ENCODE data around the gene PLXNA4.

Gene PLXNA4

DNA sequence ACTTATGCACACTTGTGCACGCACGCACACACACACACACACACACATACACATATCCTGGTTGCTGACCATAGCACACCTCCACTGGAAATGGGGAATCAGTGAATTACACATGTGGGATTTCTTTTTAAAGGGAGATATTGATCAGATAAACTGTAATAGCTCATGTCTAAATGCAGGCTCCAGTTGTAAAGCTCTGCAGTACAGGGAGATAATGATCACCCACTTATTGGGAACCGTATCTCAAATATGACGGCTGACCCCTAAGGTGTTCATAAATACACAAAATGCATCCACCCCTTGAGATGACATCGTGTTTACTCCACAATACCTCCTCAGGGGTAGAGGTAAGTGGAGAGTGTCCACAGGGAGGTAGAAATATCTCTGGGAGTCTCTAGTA, 79.2 kb downstream of the PLXNA4 start:
- TF ChIP-seq TAF1 (IDR thresholded peaks at IDR 0.05; ENCODE audit: borderline replicate concordance, low read depth, low read length) (no peak), POLR2AphosphoS5 (IDR thresholded peaks at IDR 0.05; ENCODE audit: low read depth, low read length) (no peak), POLR2A (IDR thresholded peaks at IDR 0.05; ENCODE audit: low read depth, low read length) (no peak)
- no peak for FAIRE-seq

DNA sequence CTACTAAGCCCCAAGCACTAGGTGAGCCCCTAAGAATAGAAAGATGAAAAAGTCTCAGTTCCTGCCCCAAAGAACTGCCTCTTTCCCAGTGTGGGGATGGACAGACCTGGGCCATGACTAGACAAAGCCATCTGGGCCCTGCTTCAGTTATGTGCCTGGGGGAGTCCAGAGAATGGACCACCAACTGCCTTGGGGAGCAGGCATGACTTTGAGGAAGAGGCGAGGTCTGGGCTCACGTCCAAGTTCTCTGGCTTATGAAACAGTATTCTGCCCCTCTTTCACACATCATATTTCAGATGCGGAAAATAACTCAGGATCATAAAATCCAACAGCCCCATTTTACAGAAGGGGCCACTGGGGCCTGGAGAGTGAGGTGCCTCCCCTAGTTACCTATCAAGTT, 80.3 kb downstream of the PLXNA4 start:
- TF ChIP-seq TAF1 (IDR thresholded peaks at IDR 0.05; ENCODE audit: borderline replicate concordance, low read depth, low read length) (no peak), POLR2AphosphoS5 (IDR thresholded peaks at IDR 0.05; ENCODE audit: low read depth, low read length) (no peak), POLR2A (IDR thresholded peaks at IDR 0.05; ENCODE audit: low read depth, low read length) (no peak)
- FAIRE-seq = no peak
- no peak for DNase-seq (ENCODE audit: insufficient read length)

More for the DNA sequence above, 79.2 kb downstream of the PLXNA4 start:
- no peak for DNase-seq (ENCODE audit: insufficient read length)

DNA sequence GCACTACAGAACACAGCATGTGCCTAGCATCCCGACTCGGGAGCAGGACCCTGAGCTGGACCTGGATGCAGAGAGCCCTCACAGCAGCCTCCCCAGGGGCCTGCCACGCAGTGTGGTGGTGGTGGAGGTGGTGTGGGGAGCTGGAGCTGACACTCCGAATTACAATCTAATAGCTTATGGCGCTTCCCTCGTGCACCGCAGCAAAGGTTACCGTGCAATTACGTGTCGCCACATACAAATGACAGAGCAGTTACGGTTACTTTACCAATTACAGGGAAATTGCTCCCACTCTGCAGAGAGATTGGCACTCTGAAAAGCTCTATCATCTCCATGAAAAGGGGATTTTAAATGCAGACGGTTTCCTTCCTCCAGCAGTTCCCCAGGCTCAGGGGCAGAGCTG, 81.8 kb downstream of the PLXNA4 start:
- no peak for FAIRE-seq

GRCh38 chr7:132492823-132493445, 83.3 kb downstream of the PLXNA4 start:
- DNase-seq (ENCODE audit: insufficient read length) (no peak), FAIRE-seq (no peak)
- no peak for TF ChIP-seq POLR2A (IDR thresholded peaks at IDR 0.05; ENCODE audit: low read depth, low read length)
- TF ChIP-seq POLR2AphosphoS5 (IDR thresholded peaks at IDR 0.05; ENCODE audit: low read depth, low read length) = no peak
- no peak for TF ChIP-seq TAF1 (IDR thresholded peaks at IDR 0.05; ENCODE audit: borderline replicate concordance, low read depth, low read length)

More for the DNA sequence above, 81.8 kb downstream of the PLXNA4 start:
- TF ChIP-seq POLR2A (IDR thresholded peaks at IDR 0.05; ENCODE audit: low read depth, low read length) = no peak
- TF ChIP-seq TAF1 (IDR thresholded peaks at IDR 0.05; ENCODE audit: borderline replicate concordance, low read depth, low read length) = no peak
- TF ChIP-seq POLR2AphosphoS5 (IDR thresholded peaks at IDR 0.05; ENCODE audit: low read depth, low read length) = no peak
- no peak for DNase-seq (ENCODE audit: insufficient read length)

- no peak for FAIRE-seq
- no peak for TF ChIP-seq TAF1 (IDR thresholded peaks at IDR 0.05; ENCODE audit: borderline replicate concordance, low read depth, low read length)
- no peak for TF ChIP-seq POLR2AphosphoS5 (IDR thresholded peaks at IDR 0.05; ENCODE audit: low read depth, low read length)
- no peak for TF ChIP-seq POLR2A (IDR thresholded peaks at IDR 0.05; ENCODE audit: low read depth, low read length)
- DNase-seq (ENCODE audit: insufficient read length) = no peak
Measured at GRCh38 chr7:132491391-132491945, 84.8 kb downstream of the PLXNA4 start.

- DNase-seq (ENCODE audit: insufficient read length) (no peak), FAIRE-seq (no peak)
- TF ChIP-seq POLR2AphosphoS5 (IDR thresholded peaks at IDR 0.05; ENCODE audit: low read depth, low read length) (no peak), POLR2A (IDR thresholded peaks at IDR 0.05; ENCODE audit: low read depth, low read length) (no peak), TAF1 (IDR thresholded peaks at IDR 0.05; ENCODE audit: borderline replicate concordance, low read depth, low read length) (no peak)
Measured at GRCh38 chr7:132490474-132490873, 85.8 kb downstream of the PLXNA4 start.

DNA sequence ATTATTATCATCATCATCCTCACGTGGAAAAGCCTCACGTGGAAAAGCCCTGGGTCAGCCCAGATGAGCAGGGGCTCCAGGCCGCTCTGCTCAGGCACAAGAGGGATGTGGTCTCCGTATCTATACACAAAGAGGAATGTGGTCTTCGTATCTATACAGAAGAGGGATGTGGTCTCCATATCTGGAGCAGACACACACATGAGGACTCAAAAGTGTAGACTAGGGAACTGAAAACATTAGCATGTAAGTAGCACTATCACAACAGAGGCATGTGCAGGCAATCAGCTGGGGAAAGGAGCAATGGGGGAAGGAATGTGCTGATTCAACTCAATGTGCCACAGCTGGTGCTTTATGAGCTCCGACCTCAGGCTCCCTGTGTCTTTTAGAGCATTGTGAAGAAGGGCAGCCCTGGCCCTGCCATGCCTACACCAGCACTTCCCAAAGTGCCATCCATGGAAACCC, 86.5 kb downstream of the PLXNA4 start:
- TF ChIP-seq POLR2A (IDR thresholded peaks at IDR 0.05; ENCODE audit: low read depth, low read length) (no peak), POLR2AphosphoS5 (IDR thresholded peaks at IDR 0.05; ENCODE audit: low read depth, low read length) (no peak), TAF1 (IDR thresholded peaks at IDR 0.05; ENCODE audit: borderline replicate concordance, low read depth, low read length) (no peak)
- DNase-seq (ENCODE audit: insufficient read length) (no peak), FAIRE-seq (no peak)

DNA sequence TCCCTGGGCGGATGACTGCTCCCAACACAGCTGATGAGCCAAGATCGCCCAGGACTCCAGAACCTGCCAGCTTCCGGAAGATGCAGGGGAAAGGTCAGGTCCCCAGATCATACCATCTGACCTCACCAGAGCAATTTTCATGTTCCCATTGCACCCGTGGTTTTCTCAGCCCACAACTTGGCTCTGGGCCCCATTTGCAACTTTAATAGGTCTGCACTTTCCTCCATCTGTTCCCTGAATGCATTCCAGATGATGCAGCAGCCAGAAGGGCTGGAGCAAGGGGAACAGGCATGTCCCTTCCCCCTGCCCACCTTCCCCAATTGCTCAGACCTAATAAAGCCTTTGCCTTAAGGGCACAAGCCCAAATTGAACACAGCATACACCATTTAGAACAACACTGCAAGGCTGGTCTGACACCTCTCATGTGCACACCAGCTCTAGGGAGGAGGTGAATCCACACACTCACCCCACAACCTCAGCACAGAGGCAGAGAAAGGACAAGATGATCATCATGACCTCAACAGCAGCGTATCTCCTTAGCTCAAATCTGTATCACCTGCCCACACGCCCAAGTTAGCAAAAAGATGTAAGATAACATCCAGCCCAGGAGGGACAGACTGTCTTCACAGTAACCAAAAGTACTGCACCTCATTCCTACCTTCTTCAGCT, 87.5 kb downstream of the PLXNA4 start:
- TF ChIP-seq TAF1 (IDR thresholded peaks at IDR 0.05; ENCODE audit: borderline replicate concordance, low read depth, low read length) = no peak
- TF ChIP-seq POLR2A (IDR thresholded peaks at IDR 0.05; ENCODE audit: low read depth, low read length) = no peak
- TF ChIP-seq POLR2AphosphoS5 (IDR thresholded peaks at IDR 0.05; ENCODE audit: low read depth, low read length) = no peak
- FAIRE-seq (no peak), DNase-seq (ENCODE audit: insufficient read length) (no peak)

DNA sequence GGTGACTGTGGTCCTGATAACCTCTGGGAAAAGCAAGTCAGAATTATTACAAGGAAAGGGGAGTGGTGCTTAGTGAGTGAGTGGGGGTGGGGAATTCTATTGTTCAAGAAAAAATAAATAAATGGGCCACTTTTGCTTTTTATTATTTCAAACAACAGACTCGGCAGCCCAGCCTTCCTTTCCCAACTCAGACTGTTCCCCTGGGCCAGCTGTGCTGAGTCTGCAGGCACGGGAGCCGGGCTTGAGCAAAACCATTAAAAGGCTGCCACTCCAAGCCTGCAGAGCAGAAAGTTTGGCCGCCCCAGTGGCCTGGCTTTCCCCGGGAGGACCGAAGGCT, 90.0 kb downstream of the PLXNA4 start:
- DNase-seq (ENCODE audit: insufficient read length) (no peak), FAIRE-seq (no peak)
- TF ChIP-seq POLR2A (IDR thresholded peaks at IDR 0.05; ENCODE audit: low read depth, low read length) (no peak), TAF1 (IDR thresholded peaks at IDR 0.05; ENCODE audit: borderline replicate concordance, low read depth, low read length) (no peak), POLR2AphosphoS5 (IDR thresholded peaks at IDR 0.05; ENCODE audit: low read depth, low read length) (no peak)

DNA sequence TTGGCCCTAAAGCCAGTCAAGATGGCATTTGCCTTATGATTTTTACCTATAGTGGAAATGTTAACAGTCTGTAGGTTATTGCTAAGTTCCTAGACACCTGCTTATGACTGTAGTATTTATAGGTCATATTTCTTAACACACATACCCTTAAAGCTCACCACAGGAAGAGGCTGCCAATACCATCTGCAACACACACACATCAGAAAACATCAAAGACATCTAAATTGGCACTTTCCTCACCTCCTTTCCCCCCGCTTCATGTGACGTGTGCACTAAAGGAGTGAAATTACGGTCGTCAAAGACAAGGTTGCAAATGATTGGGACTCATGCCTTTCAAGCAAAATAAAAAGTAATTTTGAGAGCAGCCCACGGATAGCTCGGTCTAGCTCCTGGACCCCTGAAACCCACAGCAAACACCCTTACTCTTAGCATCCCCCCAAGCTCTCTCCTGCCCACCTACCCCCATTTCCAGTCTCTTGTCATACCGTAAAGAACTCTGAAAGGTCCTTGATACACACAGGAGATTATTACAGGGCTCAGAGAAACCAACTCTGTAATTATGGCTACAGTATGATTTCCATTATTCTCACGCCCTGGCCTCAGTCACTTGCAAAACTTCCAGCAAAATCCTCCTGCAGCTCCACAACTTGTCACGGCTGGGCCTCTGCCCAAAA, 90.5 kb downstream of the PLXNA4 start:
- DNase-seq (ENCODE audit: insufficient read length) (no peak), FAIRE-seq (no peak)
- TF ChIP-seq TAF1 (IDR thresholded peaks at IDR 0.05; ENCODE audit: borderline replicate concordance, low read depth, low read length) = no peak
- no peak for TF ChIP-seq POLR2A (IDR thresholded peaks at IDR 0.05; ENCODE audit: low read depth, low read length)
- no peak for TF ChIP-seq POLR2AphosphoS5 (IDR thresholded peaks at IDR 0.05; ENCODE audit: low read depth, low read length)

DNA sequence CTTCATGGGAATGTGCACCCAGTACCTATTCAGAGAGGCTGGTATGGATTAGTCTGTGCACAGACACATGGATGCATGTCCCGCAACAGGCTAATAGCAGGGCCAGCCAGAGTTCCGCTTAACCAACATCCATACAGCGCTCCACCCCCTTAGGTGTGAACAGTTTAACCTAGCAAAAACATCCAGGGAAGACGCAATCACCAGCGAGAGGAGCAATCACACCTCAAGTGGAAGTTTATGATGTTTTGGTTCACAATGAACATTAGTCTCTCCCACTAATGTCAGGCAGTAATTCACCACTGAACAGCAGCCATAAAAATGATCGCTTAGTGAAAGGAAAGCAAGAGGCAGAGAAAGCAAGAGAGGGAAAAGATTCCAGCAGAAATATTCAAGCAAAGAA, 91.1 kb downstream of the PLXNA4 start:
- DNase-seq (ENCODE audit: insufficient read length) (no peak), FAIRE-seq (no peak)
- TF ChIP-seq POLR2AphosphoS5 (IDR thresholded peaks at IDR 0.05; ENCODE audit: low read depth, low read length) (no peak), POLR2A (IDR thresholded peaks at IDR 0.05; ENCODE audit: low read depth, low read length) (no peak), TAF1 (IDR thresholded peaks at IDR 0.05; ENCODE audit: borderline replicate concordance, low read depth, low read length) (no peak)

All from GM12892 (cell line).